K562 (cell line): Measurements from ENCODE around the gene VPS41. TPM values are rescaled to one million over a fixed set of nuclear protein-coding genes. Genes with fewer than 3 reads are reported as not detected.

ENCODE experiments used
- ATAC-seq: fragments of 200-7000 bp; cut with Tn5 transposase; 3 replicates; pipeline ENCODE4 v1.9.1; 2020; ENCODE audit warnings: moderate library complexity
- BruUV-seq: library from RNA; stranded (reverse); fragments of 400-500 nt; replicated peaks from 2 replicates; lab custom pipeline; 2021; lab: Mats Ljungman, UMichigan
- CTCF ChIA-PET: fragments of 300-600 bp; formaldehyde crosslinking; extraction: SDS; loops from one replicate; lab custom pipeline; 2021; ENCODE audit warnings: low intra/inter-chr PET ratio; lab: Yijun Ruan, JAX
- POLR2A ChIA-PET: fragments of 300-600, 350-650 bp; sonication (Branson Sonifier 250); formaldehyde crosslinking; extraction: SDS; loops from one replicate; lab custom pipeline; 2021; ENCODE audit warnings: antibody characterized with exemption, inconsistent platforms; lab: Yijun Ruan, JAX
- DNase-seq, 4 experiments: peaks; one replicate each; pipeline versions ENCODE4 v3.0.0 to v3.0.0-alpha.2; 2011 to 2018; ENCODE audit warnings: low spot score in 3 of 4, mixed read lengths in 3 of 4; ENCODE audit errors: extremely low read depth in 1 of 4
- FAIRE-seq: peaks from 2 replicates; lab custom pipeline; 2011; peaks lifted over from hg19 to GRCh38; lab: Jason Lieb, UNC
- H2AFZ ChIP-seq: 2 replicates; pipeline ENCODE4 v1.6.0; 2011; ENCODE audit warnings: low read depth, low read length, control low read depth, inconsistent platforms
- H3K27ac ChIP-seq: fragments of 200-600 bp; 3 replicates; pipeline ENCODE4 v1.8.0; 2011; ENCODE audit warnings: low read depth, mild to moderate bottlenecking, control low read depth, inconsistent platforms, low read length, moderate library complexity, mixed read lengths; ENCODE audit errors: extremely low read depth
- H3K27me3 ChIP-seq, 2 experiments: fragments of 300-600 bp in 1 of 2; 2 replicates in 1 of 2; 3 replicates in 1 of 2; pipeline versions ENCODE4 v1.6.0 to v1.8.0; 2011; ENCODE audit warnings: inconsistent platforms in 2 of 2, low read length in 2 of 2, mild to moderate bottlenecking in 1 of 2, mixed read lengths in 1 of 2, moderate library complexity in 1 of 2; ENCODE audit not compliant: control insufficient read depth in 2 of 2, insufficient read depth in 2 of 2
- H3K36me3 ChIP-seq: fragments of 300-600 bp; 3 replicates; pipeline ENCODE4 v1.8.0; 2011; ENCODE audit warnings: mild to moderate bottlenecking, low read length, inconsistent platforms; ENCODE audit not compliant: control insufficient read depth, insufficient read depth
- H3K4me1 ChIP-seq, 2 experiments: fragments of 200-600 bp in 1 of 2; replicated peaks in 1 of 2; 2 replicates in 1 of 2; 3 replicates in 1 of 2; pipeline versions ENCODE4 v1.5.1 to v1.8.0; 2011; ENCODE audit warnings: inconsistent platforms in 2 of 2, low read length in 2 of 2, mild to moderate bottlenecking in 1 of 2, mixed read lengths in 1 of 2, moderate library complexity in 1 of 2; ENCODE audit not compliant: control insufficient read depth in 2 of 2, insufficient read depth in 2 of 2
- H3K4me2 ChIP-seq: 2 replicates; pipeline ENCODE4 v1.6.1; 2011; ENCODE audit warnings: low read length, control low read depth, inconsistent platforms, mixed read lengths; ENCODE audit not compliant: insufficient read depth
- H3K4me3 ChIP-seq: fragments of 200-600 bp; sonication (generic), shearing (Covaris generic); 2 replicates; pipeline ENCODE4 v1.5.1; 2016; ENCODE audit warnings: control low read depth, inconsistent platforms
- H3K79me2 ChIP-seq: fragments of 200-600 bp; 3 replicates; pipeline ENCODE4 v1.8.0; 2011; ENCODE audit warnings: low read length, inconsistent platforms; ENCODE audit not compliant: control insufficient read depth, insufficient read depth
- H3K9ac ChIP-seq, 2 experiments: 2 replicates each; pipeline versions ENCODE4 v1.6.0 to v1.6.1; 2011; ENCODE audit warnings: low read depth in 2 of 2, low read length in 2 of 2, control low read depth in 1 of 2, inconsistent platforms in 1 of 2, mild to moderate bottlenecking in 1 of 2, mixed read lengths in 1 of 2; ENCODE audit not compliant: insufficient read depth in 1 of 2
- H3K9me1 ChIP-seq: one replicate; pipeline ENCODE4 v1.6.0; 2011; ENCODE audit warnings: inconsistent platforms, mild to moderate bottlenecking, low read length, moderate library complexity; ENCODE audit not compliant: control insufficient read depth, insufficient read depth
- H3K9me3 ChIP-seq: replicated peaks from 2 replicates; pipeline ENCODE4 v1.5.1; 2011; ENCODE audit warnings: low read depth, low read length, inconsistent platforms; ENCODE audit not compliant: control insufficient read depth, insufficient read depth
- H4K20me1 ChIP-seq: replicated peaks from 2 replicates; pipeline ENCODE4 v1.6.1; 2011; ENCODE audit warnings: low read length, inconsistent platforms, mixed read lengths; ENCODE audit not compliant: control insufficient read depth, insufficient read depth
- CEBPB ChIP-seq: fragments of 450-650 bp; IDR thresholded peaks from 2 replicates; pipeline ENCODE4 v1.6.1; 2016; ENCODE audit warnings: missing genetic modification characterization, missing compliant biosample characterization
- MTF1 ChIP-seq: fragments of 250-450 bp; sonication (Bioruptor Pico); IDR thresholded peaks from 2 replicates; pipeline ENCODE4 v1.9.0; 2021; ENCODE audit warnings: moderate library complexity, mild to moderate bottlenecking, inconsistent platforms, borderline replicate concordance
- NCOR1 ChIP-seq: fragments of 450-650 bp; IDR thresholded peaks from 2 replicates; pipeline ENCODE4 v1.6.1; 2016; ENCODE audit warnings: mild to moderate bottlenecking, moderate library complexity
- PHTF2 ChIP-seq: fragments of 250-450 bp; sonication (Bioruptor Pico); IDR thresholded peaks from 2 replicates; pipeline ENCODE4 v1.5.0; 2021; ENCODE audit warnings: mild to moderate bottlenecking
- RUNX1 ChIP-seq: sonication (generic); IDR thresholded peaks from 2 replicates; pipeline ENCODE4 v1.6.1; 2016; ENCODE audit warnings: antibody characterized with exemption, low read depth
- XRCC5 ChIP-seq: fragments of 200-400 bp; formaldehyde crosslinking; IDR thresholded peaks from 2 replicates; pipeline ENCODE4 v1.6.1; 2017; ENCODE audit warnings: low read depth, mild to moderate bottlenecking, low read length
- WGBS: fragments of 100-300 bp; shearing (Covaris generic); methylation state at CpG from one replicate; pipeline ENCODE4 v1.1.6; 2016; ENCODE audit warnings: low coverage, mixed read lengths; ENCODE audit not compliant: insufficient coverage; ENCODE audit errors: missing lambda C conversion rate; 5-methylcytosine and 5-hydroxymethylcytosine counted together
- in situ Hi-C: fragments of 300-500 bp; cut with MboI; formaldehyde crosslinking; loops from 4 replicates; pipeline ENCODE4 v1.15.0; 2018; ENCODE audit warnings: inconsistent platforms, mixed read lengths
- intact Hi-C: fragments of 100-400 bp; cut with micrococcal nuclease; formaldehyde crosslinking; loops from 2 replicates; pipeline ENCODE4 v1.14.2; 2022
- polyA plus RNA-seq, 8 experiments: library from polyadenylated mRNA; depleted of rRNA in 4 of 8; stranded (reverse) in 5 of 8; unstranded in 3 of 8; fragments of >200 nt; fragmentation: Nextera tagmentation in 2 of 8; fragmentation: Illumina TruSeq in 1 of 8; extraction: Ambion mirVana in 2 of 8; extraction: Trizol in 1 of 8; gene quantifications; 2 replicates each; pipeline versions ENCODE4 v1.2.1 to v1.2.3, GENCODE V29; 2011 to 2014; ENCODE audit warnings: inconsistent platforms in 1 of 8, missing spikeins in 1 of 8
- total RNA-seq, 7 experiments: library from RNA; depleted of rRNA in 6 of 7; stranded (reverse); fragments of >200 nt in 6 of 7; fragmentation: Illumina TruSeq in 2 of 7; extraction: Trizol in 2 of 7; gene quantifications; 2 replicates each; pipeline versions ENCODE4 v1.2.1 to v1.2.3, GENCODE V29; 2011 to 2021; ENCODE audit warnings: low replicate concordance in 1 of 7
- TF ChIP-seq, protein P1 (sequence below): sonication (generic); formaldehyde crosslinking; IDR thresholded peaks from 2 replicates; pipeline ENCODE4 v1.8.0; 2022; ENCODE audit warnings: mild to moderate bottlenecking, missing genetic modification reagents, borderline replicate concordance

VPS41 gene
- total and polyA plus RNA-seq, 9 of the 15 experiments (the other 6 are each of a cell fraction or from before 2014, with no cell fraction given): 17.7 to 46.8 (median 32.1) TPM

DNA sequence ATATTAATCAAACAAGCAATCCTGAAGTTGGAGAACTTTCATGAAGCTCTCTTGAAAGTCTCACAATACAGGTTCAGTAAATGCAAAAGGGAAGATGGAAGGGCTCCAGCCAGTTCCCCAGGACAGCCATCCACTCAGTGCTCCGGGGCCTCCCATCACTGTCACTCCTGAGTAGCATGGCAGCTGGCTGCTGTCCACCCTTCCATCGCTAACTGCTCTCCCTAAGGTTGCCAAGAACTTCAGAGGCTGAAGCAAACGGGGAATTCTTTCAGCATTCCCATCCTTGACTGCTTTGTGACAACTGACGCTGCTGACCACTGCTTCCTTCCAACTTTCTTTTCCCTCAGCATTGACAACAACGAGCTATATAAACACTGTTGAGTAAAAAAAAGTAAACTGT, 69.1 kb downstream of the VPS41 start:
- no peak overlapping the region for H2AFZ ChIP-seq
- H3K9me3 ChIP-seq: no peaks in the 10 kb centered on the region
- DNase-seq (no peak), ATAC-seq (no peak), FAIRE-seq (no peak)
- H4K20me1 ChIP-seq: 0 out of 2 replicates have a peak, but pooled peaks cover 3% of the 10 kb centered on the region
- H3K9ac ChIP-seq: no peak overlapping the region
- no peak for TF ChIP-seq XRCC5
- TF ChIP-seq RUNX1: no peak
- no peak for TF ChIP-seq PHTF2 (CRISPR knock-in tag)
- no peak for TF ChIP-seq NCOR1
- TF ChIP-seq MTF1 (CRISPR knock-in tag): no peak
- TF ChIP-seq, protein P1, sequence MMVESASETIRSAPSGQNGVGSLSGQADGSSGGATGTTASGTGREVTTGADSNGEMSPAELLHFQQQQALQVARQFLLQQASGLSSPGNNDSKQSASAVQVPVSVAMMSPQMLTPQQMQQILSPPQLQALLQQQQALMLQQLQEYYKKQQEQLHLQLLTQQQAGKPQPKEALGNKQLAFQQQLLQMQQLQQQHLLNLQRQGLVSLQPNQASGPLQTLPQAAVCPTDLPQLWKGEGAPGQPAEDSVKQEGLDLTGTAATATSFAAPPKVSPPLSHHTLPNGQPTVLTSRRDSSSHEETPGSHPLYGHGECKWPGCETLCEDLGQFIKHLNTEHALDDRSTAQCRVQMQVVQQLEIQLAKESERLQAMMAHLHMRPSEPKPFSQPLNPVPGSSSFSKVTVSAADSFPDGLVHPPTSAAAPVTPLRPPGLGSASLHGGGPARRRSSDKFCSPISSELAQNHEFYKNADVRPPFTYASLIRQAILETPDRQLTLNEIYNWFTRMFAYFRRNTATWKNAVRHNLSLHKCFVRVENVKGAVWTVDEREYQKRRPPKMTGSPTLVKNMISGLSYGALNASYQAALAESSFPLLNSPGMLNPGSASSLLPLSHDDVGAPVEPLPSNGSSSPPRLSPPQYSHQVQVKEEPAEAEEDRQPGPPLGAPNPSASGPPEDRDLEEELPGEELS (CRISPR knock-in tag): no peak
- TF ChIP-seq CEBPB (tag): no peak
- in situ Hi-C loops (no loop called here), intact Hi-C loops (no loop called here)
- BruUV-seq: no TSS peak
- POLR2A ChIA-PET: no interaction called here
- H3K4me3 ChIP-seq: no peak overlapping the region
- no peaks in the 10 kb centered on the region for H3K79me2 ChIP-seq
- H3K36me3 ChIP-seq: no peaks in the 10 kb centered on the region
- H3K4me1 ChIP-seq: no peaks in the 10 kb centered on the region
- no peaks in the 10 kb centered on the region for H3K9me1 ChIP-seq
- H3K27me3 ChIP-seq: no peaks in the 10 kb centered on the region
- no peak overlapping the region for H3K4me2 ChIP-seq
- 41% methylated on average over 5 of the region's 5 CpGs for WGBS
- CTCF ChIA-PET: no interaction called here
- H3K27ac ChIP-seq: no peak overlapping the region
